Activated gamma-delta T cell treated with anti-CD3 and anti-CD28 coated beads, Interleukin-2, amount 50 U/mL, for 16 hours (primary cell): ENCODE measurements around the gene DIDO1.

Source experiments
- DNase-seq: peaks from one replicate; pipeline ENCODE4 v3.0.0-alpha.2; 2020; ENCODE audit warnings: low read depth

Gene DIDO1

GRCh38 chr20:62894261-62894660 is 32.0 kb downstream of the DIDO1 start:
- no peak for DNase-seq

GRCh38 chr20:62893700-62894099 is 32.6 kb downstream of the DIDO1 start:
- DNase-seq: no peak

GRCh38 chr20:62892348-62893304 is 33.7 kb downstream of the DIDO1 start:
- no peak for DNase-seq

- DNase-seq: no peak
Measured at GRCh38 chr20:62891111-62891510, 35.2 kb downstream of the DIDO1 start.

GRCh38 chr20:62890444-62890843 is 35.9 kb downstream of the DIDO1 start:
- no peak for DNase-seq

GRCh38 chr20:62889871-62890270 is 36.4 kb downstream of the DIDO1 start:
- no peak for DNase-seq

GRCh38 chr20:62889411-62889810 is 36.9 kb downstream of the DIDO1 start:
- DNase-seq: no peak

GRCh38 chr20:62888910-62889309 is 37.4 kb downstream of the DIDO1 start:
- DNase-seq: no peak

- DNase-seq: no peak
Measured at GRCh38 chr20:62888406-62888805, 37.9 kb downstream of the DIDO1 start.

- DNase-seq: no peak
Measured at GRCh38 chr20:62887860-62888239, 38.5 kb downstream of the DIDO1 start.

- no peak for DNase-seq
Measured at GRCh38 chr20:62887152-62887859, 39.0 kb downstream of the DIDO1 start.

GRCh38 chr20:62886709-62887058 is 39.6 kb downstream of the DIDO1 start:
- DNase-seq: no peak

GRCh38 chr20:62885896-62886708 is 40.2 kb downstream of the DIDO1 start:
- no peak for DNase-seq

GRCh38 chr20:62885046-62885895 is 41.0 kb downstream of the DIDO1 start:
- DNase-seq: no peak

GRCh38 chr20:62884556-62884955 is 41.7 kb downstream of the DIDO1 start:
- no peak for DNase-seq

GRCh38 chr20:62882426-62882825 is 43.9 kb downstream of the DIDO1 start:
- DNase-seq: no peak

GRCh38 chr20:62881662-62882395 is 44.5 kb downstream of the DIDO1 start:
- no peak for DNase-seq

GRCh38 chr20:62880935-62881661 is 45.2 kb downstream of the DIDO1 start:
- DNase-seq: no peak

- no peak for DNase-seq
Measured at GRCh38 chr20:62880147-62880934, 46.0 kb downstream of the DIDO1 start.
